Endodermal cell (in vitro differentiated cells): Measurements from ENCODE around the gene ABHD11. TPM values are rescaled to one million over a fixed set of nuclear protein-coding genes. Genes with fewer than 3 reads are reported as not detected.

Experiments used
- DNase-seq: peaks from one replicate; pipeline ENCODE4 v3.0.0-alpha.2; 2017
- H3K27ac ChIP-seq: 2 replicates; pipeline ENCODE4 v1.5.1; 2013; ENCODE audit warnings: mild to moderate bottlenecking, low read depth, low read length, moderate library complexity
- H3K27me3 ChIP-seq: 2 replicates; pipeline ENCODE4 v1.6.1; 2013; ENCODE audit warnings: mild to moderate bottlenecking, low read length, moderate library complexity; ENCODE audit not compliant: insufficient read depth, control insufficient read depth, poor library complexity, severe bottlenecking
- H3K36me3 ChIP-seq: 2 replicates; pipeline ENCODE4 v1.7.0; 2013; ENCODE audit warnings: mild to moderate bottlenecking, low read length, moderate library complexity; ENCODE audit not compliant: control insufficient read depth, insufficient read depth
- H3K4me1 ChIP-seq: one replicate; pipeline ENCODE4 v1.7.0; 2013; ENCODE audit warnings: low read length; ENCODE audit not compliant: control insufficient read depth, insufficient read depth
- H3K4me3 ChIP-seq: 2 replicates; pipeline ENCODE4 v1.5.1; 2013; ENCODE audit warnings: mild to moderate bottlenecking, low read length, moderate library complexity
- H3K9ac ChIP-seq: 2 replicates; pipeline ENCODE4 v1.6.1; 2013; ENCODE audit warnings: mild to moderate bottlenecking, low read length, moderate library complexity; ENCODE audit not compliant: poor library complexity, severe bottlenecking; ENCODE audit errors: extremely low read depth
- H3K9me3 ChIP-seq: 2 replicates; pipeline ENCODE4 v1.6.1; 2013; ENCODE audit warnings: mild to moderate bottlenecking, low read length, moderate library complexity; ENCODE audit not compliant: control insufficient read depth
- H3K27ac Mint-ChIP-seq: 2 replicates; pipeline ENCODE4 v1.8.0; 2020; ENCODE audit warnings: mixed read lengths
- H3K27me3 Mint-ChIP-seq: 2 replicates; pipeline ENCODE4 v1.8.0; 2021; ENCODE audit warnings: mild to moderate bottlenecking, mixed read lengths; ENCODE audit not compliant: insufficient read depth
- H3K36me3 Mint-ChIP-seq: 2 replicates; pipeline ENCODE4 v1.8.0; 2020; ENCODE audit warnings: low read depth, mixed read lengths
- H3K4me1 Mint-ChIP-seq: 2 replicates; pipeline ENCODE4 v1.8.0; 2020; ENCODE audit warnings: mixed read lengths
- H3K4me3 Mint-ChIP-seq: 2 replicates; pipeline ENCODE4 v1.8.0; 2020; ENCODE audit warnings: mild to moderate bottlenecking, moderate library complexity, mixed read lengths
- H3K9me3 Mint-ChIP-seq: 2 replicates; pipeline ENCODE4 v1.8.0; 2020; ENCODE audit warnings: mild to moderate bottlenecking, mixed read lengths
- CTCF ChIP-seq: fragments of 200-600 bp; sonication (generic); conservative IDR thresholded peaks from 2 replicates; pipeline ENCODE4 v1.5.0; 2021; ENCODE audit warnings: antibody characterized with exemption, mild to moderate bottlenecking
- WGBS, 2 experiments: methylation state at CpG; one replicate each; pipeline versions ENCODE4 v1.1.5 to v1.1.7; 2013; ENCODE audit warnings: missing lambda C conversion rate in 2 of 2, mixed read lengths in 1 of 2; ENCODE audit not compliant: insufficient coverage in 1 of 2, insufficient read length in 1 of 2; 5-methylcytosine and 5-hydroxymethylcytosine counted together
- total RNA-seq, 2 donors: library from RNA; stranded (reverse); fragmentation: NEBNext Ultra II Directional in 1 of 2; extraction: Animal tissue kit (Norgen Biotek cat#: 25700) in 1 of 2; gene quantifications; 2 replicates in 1 of 2; 3 replicates in 1 of 2; pipeline ENCODE4 v1.2.1, GENCODE V29; 2021

The ABHD11 gene
- total RNA-seq, 2 donors from 2014 or later = 76.9 to 109 TPM

GRCh38 chr7:73779517-73779916 is 40.9 kb upstream of the ABHD11 start:
- Histone ChIP-seq H3K9me3 (no peaks in the 10 kb centered on the region), H3K36me3 (no peaks in the 10 kb centered on the region), H3K9ac (no peak overlapping the region), H3K27ac (no peak overlapping the region), H3K4me3 (no peak overlapping the region), H3K4me1 (no peaks in the 10 kb centered on the region), H3K27me3 (no peaks in the 10 kb centered on the region)
- no peaks in the 10 kb centered on the region for H3K4me1 Mint-ChIP-seq
- peaks cover 18% of the 10 kb centered on the region for H3K9me3 Mint-ChIP-seq
- TF ChIP-seq CTCF = no peak
- no peak overlapping the region for H3K27ac Mint-ChIP-seq
- peaks cover 5% of the 10 kb centered on the region for H3K36me3 Mint-ChIP-seq
- H3K4me3 Mint-ChIP-seq = no peak overlapping the region
- no peak for DNase-seq
- H3K27me3 Mint-ChIP-seq = peaks cover 8% of the 10 kb centered on the region
- WGBS, 2 experiments = 91 to 94% methylated on average over 1 of the region's 1 CpG

GRCh38 chr7:73778801-73779389 is 40.3 kb upstream of the ABHD11 start:
- Mint-ChIP-seq H3K4me1 (no peaks in the 10 kb centered on the region), H3K27me3 (peaks cover 8% of the 10 kb centered on the region), H3K4me3 (no peak overlapping the region), H3K27ac (no peak overlapping the region), H3K36me3 (peaks cover 5% of the 10 kb centered on the region), H3K9me3 (peaks cover 18% of the 10 kb centered on the region)
- Histone ChIP-seq H3K4me1 (no peaks in the 10 kb centered on the region), H3K4me3 (no peak overlapping the region), H3K9ac (no peak overlapping the region), H3K9me3 (no peaks in the 10 kb centered on the region), H3K36me3 (no peaks in the 10 kb centered on the region), H3K27ac (no peak overlapping the region), H3K27me3 (no peaks in the 10 kb centered on the region)
- 88 to 95% methylated on average over 3 to 11 of the region's 11 CpGs for WGBS, 2 experiments
- no peak for TF ChIP-seq CTCF
- no peak for DNase-seq

GRCh38 chr7:73774923-73775322 is 36.3 kb upstream of the ABHD11 start:
- DNase-seq = no peak
- Mint-ChIP-seq H3K4me3 (no peak overlapping the region), H3K27me3 (peaks cover 27% of the 10 kb centered on the region), H3K9me3 (no peaks in the 10 kb centered on the region), H3K27ac (no peak overlapping the region), H3K36me3 (no peaks in the 10 kb centered on the region), H3K4me1 (peaks cover 2% of the 10 kb centered on the region)
- peaks cover 12% of the 10 kb centered on the region for H3K27me3 ChIP-seq
- H3K9ac ChIP-seq = no peak overlapping the region
- H3K9me3 ChIP-seq = no peaks in the 10 kb centered on the region
- no peak overlapping the region for H3K27ac ChIP-seq
- no peaks in the 10 kb centered on the region for H3K4me1 ChIP-seq
- WGBS, 2 experiments = 57 to 85% methylated on average over 1 of the region's 1 CpG
- TF ChIP-seq CTCF = no peak
- no peak overlapping the region for H3K4me3 ChIP-seq
- H3K36me3 ChIP-seq = no peaks in the 10 kb centered on the region
